Large intestine (tissue), 3 donors: ENCODE measurements around the gene EXOC2. TPM values are rescaled to one million over a fixed set of nuclear protein-coding genes. Genes with fewer than 3 reads are reported as not detected.
"Not testable (repeated sequence)": the region's sequence is repeated elsewhere in the genome, so short reads cannot be mapped to it uniquely, and the experiment has no call there.

Experiments used
- DNase-seq, 2 donors: peaks; one replicate each; pipeline versions ENCODE4 v3.0.0 to v3.0.0-alpha.2; 2013
- H3K27ac ChIP-seq: one replicate; pipeline ENCODE4 v1.5.1; 2013; ENCODE audit warnings: low read length
- H3K27me3 ChIP-seq: 2 replicates; pipeline ENCODE4 v1.6.1; 2013; ENCODE audit warnings: low read length; ENCODE audit not compliant: control insufficient read depth, insufficient read depth
- H3K36me3 ChIP-seq: 2 replicates; pipeline ENCODE4 v1.6.1; 2013; ENCODE audit warnings: low read length; ENCODE audit not compliant: control insufficient read depth, insufficient read depth
- H3K4me1 ChIP-seq: one replicate; pipeline ENCODE4 v1.6.1; 2013; ENCODE audit warnings: low read length; ENCODE audit not compliant: control insufficient read depth, insufficient read depth
- H3K4me3 ChIP-seq: one replicate; pipeline ENCODE4 v1.5.1; 2013; ENCODE audit warnings: low read length
- H3K9me3 ChIP-seq: one replicate; pipeline ENCODE4 v1.6.1; 2013; ENCODE audit warnings: mild to moderate bottlenecking, low read depth, low read length, moderate library complexity; ENCODE audit not compliant: control insufficient read depth
- WGBS: methylation state at CpG from one replicate; pipeline ENCODE4 v1.1.5; 2013; ENCODE audit warnings: low lambda C conversion rate; ENCODE audit not compliant: insufficient coverage; 5-methylcytosine and 5-hydroxymethylcytosine counted together
- polyA plus RNA-seq: library from polyadenylated mRNA; unstranded; fragments of 120-200 nt; gene quantifications from one replicate; pipeline ENCODE4 v1.2.1, GENCODE V29; 2013

Gene EXOC2
- polyA plus RNA-seq, 1 donor: 16.2 TPM

DNA sequence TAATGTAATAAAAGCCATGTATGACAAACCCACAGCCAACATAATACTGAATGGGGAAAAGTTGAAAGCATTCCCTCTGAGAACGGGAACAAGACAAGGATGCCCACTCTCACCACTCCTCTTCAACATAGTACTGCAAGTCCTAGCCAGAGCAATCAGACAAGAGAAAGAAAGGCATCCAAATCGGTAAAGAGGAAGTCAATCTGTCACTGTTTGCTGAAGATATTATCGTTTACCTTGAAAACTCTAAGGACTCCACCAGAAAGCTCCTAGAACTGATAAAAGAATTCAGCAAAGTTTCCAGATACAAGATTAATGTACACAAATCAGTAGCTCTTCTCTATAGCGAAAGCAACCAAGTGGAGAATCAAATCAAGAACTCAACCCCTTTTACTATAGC, 29.2 kb downstream of the EXOC2 start:
- not testable (repeated sequence) for H3K4me3 ChIP-seq, H3K27me3 ChIP-seq, DNase-seq, H3K27ac ChIP-seq, H3K36me3 ChIP-seq, H3K9me3 ChIP-seq, H3K4me1 ChIP-seq
- no CpG with 5 or more reads among the region's 4 CpGs for WGBS

DNA sequence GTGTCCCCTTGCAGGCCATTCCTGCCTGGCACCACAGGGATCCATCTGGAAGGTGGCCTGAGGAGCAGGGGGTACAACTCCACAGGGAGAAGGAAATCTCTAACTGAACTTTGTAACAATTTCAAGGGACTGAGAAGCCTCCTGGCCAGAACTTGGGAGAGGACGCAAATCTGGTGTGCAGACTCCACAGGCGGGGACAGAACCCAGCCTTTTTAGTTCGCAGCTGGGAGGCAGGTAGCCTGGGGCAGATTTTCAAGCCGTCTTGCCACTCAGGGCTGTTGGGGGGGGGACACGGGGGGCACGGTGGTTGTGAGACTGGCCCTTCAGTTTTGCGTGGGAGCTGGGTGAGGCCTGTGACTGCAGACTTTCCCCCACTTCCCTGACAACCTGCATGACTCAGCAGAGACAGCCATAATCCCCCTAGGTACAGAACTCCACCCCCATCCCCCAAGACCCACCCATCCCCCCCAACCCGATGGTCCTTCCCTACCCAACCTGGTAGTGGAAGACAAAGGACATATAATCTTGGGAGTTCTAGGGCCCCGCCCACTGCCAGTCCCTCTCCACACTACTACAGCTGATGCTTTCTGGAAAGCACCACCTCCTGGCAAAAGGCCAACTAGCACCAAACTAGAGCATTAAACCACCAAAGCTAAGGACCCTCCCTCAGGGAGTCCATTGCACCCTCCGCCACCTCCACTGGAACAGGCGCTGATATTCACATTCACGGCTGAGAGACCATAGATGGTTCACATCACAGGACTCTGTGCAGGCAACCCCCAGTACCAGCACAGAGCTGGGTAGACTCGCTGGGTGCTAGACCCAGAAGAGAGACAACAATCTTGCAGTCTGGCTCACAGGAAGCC, 33.0 kb downstream of the EXOC2 start:
- H3K27me3 ChIP-seq: no peaks in the 10 kb centered on the region
- 100% methylated on average over 1 of the region's 13 CpGs for WGBS

DNA sequence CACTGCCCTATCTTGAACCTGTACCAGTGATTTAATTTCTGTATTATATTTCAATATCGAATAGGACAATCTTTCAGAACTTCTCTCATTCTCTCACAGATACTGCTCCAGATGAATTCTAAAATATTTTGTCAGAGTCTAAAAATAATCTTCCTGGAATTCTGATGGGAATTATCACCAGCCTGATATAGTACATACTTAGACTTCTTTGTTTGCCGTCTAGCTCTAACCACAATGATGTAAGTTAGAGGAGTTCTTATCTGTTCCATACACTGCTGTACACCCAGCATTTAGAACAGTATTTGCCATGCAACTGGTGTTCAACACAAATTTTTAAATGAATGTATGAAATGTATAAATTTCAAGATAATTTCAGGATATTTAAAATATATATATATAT, 34.7 kb downstream of the EXOC2 start:
- peaks cover 5% of the 10 kb centered on the region for H3K36me3 ChIP-seq
- no peak overlapping the region for H3K27ac ChIP-seq
- no peaks in the 10 kb centered on the region for H3K4me1 ChIP-seq
- WGBS: no CpG with 5 or more reads among the region's 2 CpGs
- no peak overlapping the region for H3K4me3 ChIP-seq
- H3K9me3 ChIP-seq: peaks cover 8% of the 10 kb centered on the region
- H3K27me3 ChIP-seq: no peaks in the 10 kb centered on the region
- no peak for DNase-seq

More for the DNA sequence above, 33.0 kb downstream of the EXOC2 start:
- Histone ChIP-seq H3K4me1 (no peaks in the 10 kb centered on the region), H3K27ac (no peak overlapping the region), H3K9me3 (peaks cover 9% of the 10 kb centered on the region), H3K36me3 (peaks cover 5% of the 10 kb centered on the region), H3K4me3 (no peak overlapping the region)
- no peak for DNase-seq

DNA sequence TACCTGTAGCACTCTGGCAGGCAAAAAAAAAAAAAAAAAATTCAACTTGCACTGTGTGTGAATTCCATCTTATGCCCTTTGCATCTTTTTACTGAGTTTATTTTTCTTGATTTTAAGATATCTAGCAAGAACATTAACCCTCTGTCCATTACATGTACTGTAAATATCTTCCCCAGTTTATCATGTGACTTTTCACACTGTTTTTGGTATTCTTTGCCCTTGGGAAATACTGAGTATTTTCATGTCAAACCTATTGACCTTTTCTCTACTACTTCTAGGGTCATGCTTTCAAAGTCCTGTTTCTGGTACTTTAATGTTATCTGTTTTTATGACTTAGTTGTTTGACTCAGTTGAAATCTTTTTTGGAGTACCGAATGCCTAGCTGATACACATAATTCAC, 35.2 kb downstream of the EXOC2 start:
- 80% methylated on average over 1 of the region's 1 CpG for WGBS
- DNase-seq: no peak
- peaks cover 8% of the 10 kb centered on the region for H3K9me3 ChIP-seq
- H3K4me1 ChIP-seq: no peaks in the 10 kb centered on the region
- H3K27me3 ChIP-seq: no peaks in the 10 kb centered on the region
- no peak overlapping the region for H3K27ac ChIP-seq
- no peak overlapping the region for H3K4me3 ChIP-seq
- H3K36me3 ChIP-seq: peaks cover 5% of the 10 kb centered on the region

DNA sequence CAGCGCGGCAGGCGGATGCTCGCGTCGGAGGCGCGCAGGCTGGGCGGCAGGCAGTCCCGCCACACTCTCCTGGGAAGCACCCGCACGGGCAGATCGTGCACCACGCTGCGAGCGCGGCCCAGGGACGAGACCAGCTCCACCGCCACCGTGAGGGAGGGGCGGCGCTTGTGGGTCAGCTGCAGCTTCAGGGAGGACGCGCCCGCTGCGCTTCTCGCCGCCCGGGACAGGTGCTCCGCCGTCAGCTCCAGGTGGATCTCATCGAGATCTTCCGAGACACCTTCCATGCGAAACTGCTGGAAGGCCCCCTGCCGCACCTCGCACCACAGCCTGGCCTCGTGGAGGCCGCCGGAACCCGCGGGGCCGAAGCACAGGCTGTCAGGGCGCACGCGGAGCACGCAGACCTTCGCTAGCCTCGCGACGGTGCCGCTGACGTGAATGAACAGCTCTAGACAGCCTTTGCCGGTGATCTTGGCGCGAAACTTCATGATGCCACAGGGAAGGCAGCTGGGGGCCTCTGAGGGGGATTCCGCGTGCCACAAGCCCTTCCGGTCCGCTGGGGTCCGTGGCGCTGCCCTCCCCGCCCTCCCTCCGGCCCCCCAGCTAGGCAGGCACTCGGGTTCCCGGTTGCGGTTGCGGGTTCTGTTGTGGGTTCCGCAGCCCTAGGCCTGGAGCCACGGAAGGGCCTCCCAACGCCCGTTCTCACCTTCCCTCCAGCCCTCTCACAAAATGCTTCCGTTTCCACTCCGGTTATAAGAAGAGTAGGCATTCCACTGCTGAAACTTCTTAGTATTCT, 36.3 kb downstream of the EXOC2 start, which contains the start of gene HUS1B:
HUS1B (minus strand) TSS at position 641 of the 793 bp plus-strand sequence; CDS start at position 485, 156 bp downstream.
- 60% methylated on average over 1 of the region's 73 CpGs for WGBS
- H3K4me3 ChIP-seq: no peak within 1 kb of the TSS
- no peak within 1 kb of the TSS for H3K27ac ChIP-seq
- H3K36me3 ChIP-seq: peaks cover 5% of the 10 kb centered on the region
- H3K9me3 ChIP-seq: peaks cover 8% of the 10 kb centered on the region
- H3K4me1 ChIP-seq: no peaks in the 10 kb centered on the region
- H3K27me3 ChIP-seq: no peaks in the 10 kb centered on the region
- DNase-seq: no peak

DNA sequence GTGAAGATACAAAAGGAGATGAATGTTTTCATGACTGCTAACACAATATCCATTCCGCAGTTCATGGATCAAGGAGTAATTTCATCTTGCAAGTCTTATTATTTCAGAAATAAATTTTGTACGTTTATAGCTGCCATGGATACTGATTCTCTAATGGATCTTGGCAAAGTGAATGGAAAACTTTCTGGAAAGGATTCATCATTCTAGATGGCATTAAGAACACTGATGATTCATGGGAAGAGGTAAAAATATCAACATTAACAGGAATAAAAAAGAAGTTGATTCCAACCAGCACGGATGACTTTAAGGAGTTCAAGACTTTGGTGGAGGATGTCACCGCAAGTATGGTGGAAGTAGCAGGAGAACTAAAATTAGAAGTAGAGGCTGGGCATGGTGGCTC, 38.8 kb downstream of the EXOC2 start:
- DNase-seq: no peak
- Histone ChIP-seq H3K4me3 (no peak overlapping the region), H3K36me3 (peaks cover 5% of the 10 kb centered on the region), H3K27ac (no peak overlapping the region), H3K27me3 (no peaks in the 10 kb centered on the region), H3K9me3 (peaks cover 8% of the 10 kb centered on the region), H3K4me1 (no peaks in the 10 kb centered on the region)
- 91% methylated on average over 4 of the region's 4 CpGs for WGBS

DNA sequence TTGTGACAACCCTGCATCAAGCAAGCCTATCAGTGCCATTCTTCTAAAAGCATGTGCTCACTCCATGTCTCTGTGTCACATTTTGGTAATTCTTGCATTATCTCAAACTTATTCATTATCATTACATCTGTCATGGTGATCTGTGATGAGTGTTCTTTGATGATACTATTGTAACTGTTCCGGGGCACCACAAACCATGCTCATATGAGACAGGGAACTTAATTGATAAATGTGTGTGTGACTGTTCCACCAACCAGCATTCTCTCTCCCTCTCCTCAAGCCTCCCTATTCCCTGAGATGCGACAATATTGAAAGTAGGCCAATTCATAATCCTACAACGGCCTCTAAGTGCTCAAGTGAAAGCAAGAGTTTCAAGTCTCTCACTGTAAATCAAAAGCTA, 40.1 kb downstream of the EXOC2 start:
- Histone ChIP-seq H3K27ac (no peak overlapping the region), H3K36me3 (peaks cover 5% of the 10 kb centered on the region), H3K27me3 (no peaks in the 10 kb centered on the region), H3K4me3 (no peak overlapping the region), H3K9me3 (peaks cover 8% of the 10 kb centered on the region), H3K4me1 (no peaks in the 10 kb centered on the region)
- DNase-seq: no peak
- no CpG with 5 or more reads among the region's 3 CpGs for WGBS

DNA sequence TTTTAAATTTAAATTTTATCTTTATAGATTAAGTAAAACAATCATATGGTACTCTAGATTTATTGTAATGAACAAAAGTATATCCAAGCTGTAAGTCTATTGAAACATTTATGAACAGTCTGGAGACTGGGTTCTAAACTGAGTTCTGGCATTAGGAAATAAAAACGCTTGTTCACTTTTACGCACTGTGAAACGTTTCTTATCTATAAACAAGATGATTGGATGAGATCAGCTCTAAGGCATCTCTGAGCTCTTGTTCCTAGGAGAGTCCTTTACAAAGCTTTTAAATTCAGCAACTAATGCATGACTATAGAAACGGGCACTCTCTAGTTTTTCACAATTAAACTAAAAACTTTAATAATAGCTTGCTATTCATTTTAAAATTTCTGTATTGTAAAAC, 42.8 kb downstream of the EXOC2 start:
- 44% methylated on average over 3 of the region's 4 CpGs for WGBS
- H3K27ac ChIP-seq: no peak overlapping the region

DNA sequence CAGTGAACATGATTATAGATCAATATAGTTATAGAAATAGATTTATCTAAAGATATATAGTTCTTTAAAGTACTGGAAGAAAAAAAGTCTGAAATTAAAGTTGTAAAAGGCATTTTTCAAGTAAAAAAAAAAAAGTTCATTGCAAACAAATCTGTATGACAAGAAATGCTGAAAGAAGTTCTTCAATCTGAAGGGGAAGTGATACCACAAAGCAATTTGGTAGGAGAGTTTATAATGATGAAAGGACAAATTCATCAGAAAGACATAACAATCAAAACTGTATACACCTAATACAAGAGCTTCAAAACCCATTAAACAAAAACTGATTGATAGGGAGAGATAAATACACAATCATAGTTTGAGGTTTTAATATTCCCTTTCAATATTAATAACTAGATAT, 50.1 kb downstream of the EXOC2 start:
- H3K36me3 ChIP-seq: no peaks in the 10 kb centered on the region
- H3K4me1 ChIP-seq: no peaks in the 10 kb centered on the region
- no peaks in the 10 kb centered on the region for H3K9me3 ChIP-seq
- DNase-seq: no peak
- H3K4me3 ChIP-seq: no peak overlapping the region
- H3K27me3 ChIP-seq: no peaks in the 10 kb centered on the region
- no peak overlapping the region for H3K27ac ChIP-seq

More for the DNA sequence above, 42.8 kb downstream of the EXOC2 start:
- H3K4me1 ChIP-seq: no peaks in the 10 kb centered on the region
- H3K36me3 ChIP-seq: no peaks in the 10 kb centered on the region
- DNase-seq: no peak
- H3K9me3 ChIP-seq: no peaks in the 10 kb centered on the region
- H3K27me3 ChIP-seq: no peaks in the 10 kb centered on the region
- H3K4me3 ChIP-seq: no peak overlapping the region

DNA sequence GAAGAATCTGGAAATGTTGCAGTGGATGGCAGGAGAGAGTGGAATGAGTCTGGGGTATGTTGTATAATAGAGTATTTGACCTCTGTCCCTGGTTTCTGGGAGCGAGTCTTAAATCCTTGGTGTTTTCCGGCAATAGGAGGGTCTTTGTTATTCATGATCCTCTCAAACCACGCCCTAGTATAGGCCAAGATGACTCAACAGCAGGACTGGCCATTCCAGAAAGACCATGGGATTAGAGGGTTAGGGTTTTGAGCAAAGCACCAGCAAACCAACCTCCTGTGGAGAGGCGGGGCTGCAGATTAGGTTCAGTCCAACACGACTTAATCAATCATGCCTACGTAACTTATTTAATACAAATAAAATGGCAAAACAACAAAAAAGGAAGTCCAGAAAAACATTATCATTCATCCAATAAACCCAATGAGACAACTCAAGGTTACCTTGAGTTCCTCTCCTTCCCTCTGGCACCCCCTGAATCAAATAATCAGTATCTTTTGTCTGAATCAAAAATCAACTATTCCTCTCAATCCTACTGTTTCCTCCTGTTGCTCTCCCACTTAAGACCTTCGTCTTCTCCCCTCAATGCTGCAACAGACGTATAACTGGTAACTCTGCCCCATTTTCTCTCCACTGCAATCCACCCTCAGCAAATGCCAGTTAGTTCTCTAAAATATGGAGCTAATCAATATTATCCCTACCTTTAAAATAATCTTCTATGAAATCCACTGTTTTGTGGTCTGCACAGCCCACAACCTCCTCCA, 51.5 kb downstream of the EXOC2 start:
- no peaks in the 10 kb centered on the region for H3K4me1 ChIP-seq
- H3K36me3 ChIP-seq: peaks cover 9% of the 10 kb centered on the region
- H3K27ac ChIP-seq: no peak overlapping the region
- H3K4me3 ChIP-seq: no peak overlapping the region
- H3K27me3 ChIP-seq: no peaks in the 10 kb centered on the region
- no peak for DNase-seq
- H3K9me3 ChIP-seq: no peaks in the 10 kb centered on the region
- no CpG with 5 or more reads among the region's 8 CpGs for WGBS
